Breast epithelium (tissue), 3 donors: ENCODE measurements around the gene ZNF217.
"Not testable (repeated sequence)": the region's sequence is repeated elsewhere in the genome, so short reads cannot be mapped to it uniquely, and the experiment has no call there.

ENCODE experiments used
- POLR2A ChIP-seq: fragments of 450-650 bp; IDR thresholded peaks from one replicate; pipeline ENCODE4 v1.6.1; 2016; ENCODE audit warnings: antibody characterized with exemption, mild to moderate bottlenecking, moderate library complexity
- TF ChIP-seq, protein P1 (sequence below), 3 donors: fragments of 450-650 bp; IDR thresholded peaks; one replicate each; pipeline ENCODE4 v1.5.1; 2016 to 2017; ENCODE audit warnings: antibody characterized with exemption in 3 of 3, mild to moderate bottlenecking in 3 of 3, moderate library complexity in 3 of 3

DNA sequence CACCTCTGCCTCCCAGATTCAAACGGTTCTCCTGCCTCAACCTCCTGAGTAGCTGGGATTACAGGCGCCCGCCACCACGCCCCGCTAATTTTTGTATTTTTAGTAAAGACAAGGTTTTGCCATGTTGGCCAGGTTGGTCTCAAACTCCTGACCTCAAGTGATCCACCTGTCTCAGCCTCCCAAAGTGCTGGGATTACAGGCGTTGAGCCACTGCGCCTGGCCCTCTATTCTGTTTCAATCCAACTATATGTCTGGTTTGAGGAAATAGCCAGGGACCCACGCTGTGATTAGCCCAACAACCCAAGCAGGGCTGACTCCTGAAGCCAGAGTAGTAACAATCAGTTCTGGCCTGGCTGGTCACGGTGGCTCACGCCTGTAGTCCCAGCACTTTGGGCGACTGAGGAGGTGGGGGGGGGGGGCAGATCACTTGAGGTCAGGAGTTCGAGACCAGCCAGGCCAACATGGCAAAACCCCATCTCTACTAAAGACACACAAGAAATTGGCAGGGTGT lies 24.9 kb upstream of the ZNF217 start:
- TF ChIP-seq, protein P1, sequence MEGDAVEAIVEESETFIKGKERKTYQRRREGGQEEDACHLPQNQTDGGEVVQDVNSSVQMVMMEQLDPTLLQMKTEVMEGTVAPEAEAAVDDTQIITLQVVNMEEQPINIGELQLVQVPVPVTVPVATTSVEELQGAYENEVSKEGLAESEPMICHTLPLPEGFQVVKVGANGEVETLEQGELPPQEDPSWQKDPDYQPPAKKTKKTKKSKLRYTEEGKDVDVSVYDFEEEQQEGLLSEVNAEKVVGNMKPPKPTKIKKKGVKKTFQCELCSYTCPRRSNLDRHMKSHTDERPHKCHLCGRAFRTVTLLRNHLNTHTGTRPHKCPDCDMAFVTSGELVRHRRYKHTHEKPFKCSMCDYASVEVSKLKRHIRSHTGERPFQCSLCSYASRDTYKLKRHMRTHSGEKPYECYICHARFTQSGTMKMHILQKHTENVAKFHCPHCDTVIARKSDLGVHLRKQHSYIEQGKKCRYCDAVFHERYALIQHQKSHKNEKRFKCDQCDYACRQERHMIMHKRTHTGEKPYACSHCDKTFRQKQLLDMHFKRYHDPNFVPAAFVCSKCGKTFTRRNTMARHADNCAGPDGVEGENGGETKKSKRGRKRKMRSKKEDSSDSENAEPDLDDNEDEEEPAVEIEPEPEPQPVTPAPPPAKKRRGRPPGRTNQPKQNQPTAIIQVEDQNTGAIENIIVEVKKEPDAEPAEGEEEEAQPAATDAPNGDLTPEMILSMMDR (IDR thresholded peaks at IDR 0.05), result not testable (repeated sequence)
- TF ChIP-seq POLR2A, result not testable (repeated sequence)
